HG02840 (cell line): Measurements from ENCODE around the gene UNC50.
"Not testable (repeated sequence)": the region's sequence is repeated elsewhere in the genome, so short reads cannot be mapped to it uniquely, and the experiment has no call there.

Experiments used
- ATAC-seq: cut with Tn5 transposase; IDR thresholded peaks from one replicate; pipeline ENCODE4 v1.9.1; 2021; ENCODE audit warnings: mild to moderate bottlenecking, moderate library complexity, moderate number of reproducible peaks; ENCODE audit not compliant: unreplicated experiment, low FRiP score

Gene UNC50

DNA sequence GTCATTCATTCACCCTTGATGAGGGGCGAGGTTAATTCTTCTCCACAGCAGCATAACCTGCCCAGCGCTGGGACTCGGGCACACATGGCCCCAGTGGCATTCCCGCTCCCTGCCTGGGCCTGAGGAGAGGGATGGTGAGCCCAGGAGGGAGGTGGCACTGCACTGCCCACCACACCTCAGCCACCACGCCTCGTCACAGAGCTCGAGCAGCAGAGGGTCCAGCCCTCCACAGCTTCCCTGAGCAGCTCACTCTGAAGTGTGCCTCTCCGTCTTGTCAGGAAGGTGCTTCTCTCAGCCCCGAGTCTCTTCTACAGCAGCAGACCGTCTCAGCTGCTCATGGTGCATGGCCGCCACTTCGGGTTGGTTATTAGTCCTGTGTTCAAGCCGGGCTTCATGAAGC is 35.0 kb upstream of the UNC50 start:
- no peak for ATAC-seq

- ATAC-seq: no peak
Measured at GRCh38 chr2:98576666-98577312, 31.6 kb upstream of the UNC50 start.

DNA sequence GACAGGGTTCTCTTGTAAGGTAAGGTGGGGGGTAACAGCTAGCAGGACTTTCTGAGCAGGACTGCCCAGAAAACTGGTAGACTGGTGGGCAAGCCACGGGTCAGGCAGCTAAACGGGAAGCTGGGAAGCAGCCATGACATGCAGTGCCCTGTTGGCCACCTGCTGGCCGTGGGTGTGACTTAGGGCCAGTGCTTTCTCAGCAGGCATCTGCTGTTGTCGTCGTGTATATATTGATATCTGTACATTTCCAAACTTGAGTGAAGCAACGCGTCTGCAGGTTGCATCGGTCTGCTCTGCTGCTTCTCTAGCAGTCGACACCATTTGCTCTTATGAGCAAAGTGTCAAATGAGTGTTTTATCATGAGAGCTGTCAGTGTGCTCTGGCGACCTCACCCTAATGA is 31.1 kb upstream of the UNC50 start:
- ATAC-seq: no peak

- ATAC-seq: no peak
Measured at GRCh38 chr2:98578231-98578630, 30.2 kb upstream of the UNC50 start.

DNA sequence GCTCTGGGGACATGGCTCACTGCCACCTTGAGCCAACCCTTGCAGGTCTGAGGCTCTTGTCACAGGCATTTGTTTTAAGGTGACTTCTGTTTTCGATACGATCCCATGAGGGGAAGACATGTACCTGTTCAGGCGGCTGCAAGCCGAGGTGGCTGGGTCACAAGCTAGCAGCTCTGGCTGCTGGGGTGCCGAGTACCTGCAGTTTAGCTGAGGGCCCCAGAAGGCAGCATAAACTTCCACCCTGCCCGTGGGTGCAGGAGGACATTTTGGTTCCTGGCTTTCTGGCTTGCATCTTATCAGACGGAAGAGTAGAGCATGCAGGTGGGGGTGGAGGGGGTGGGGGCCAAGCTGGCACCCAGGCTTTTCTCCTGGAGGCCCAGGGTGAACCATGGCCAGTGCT is 28.5 kb upstream of the UNC50 start:
- ATAC-seq: no peak

- no peak for ATAC-seq
Measured at GRCh38 chr2:98580656-98581284, 27.6 kb upstream of the UNC50 start.

DNA sequence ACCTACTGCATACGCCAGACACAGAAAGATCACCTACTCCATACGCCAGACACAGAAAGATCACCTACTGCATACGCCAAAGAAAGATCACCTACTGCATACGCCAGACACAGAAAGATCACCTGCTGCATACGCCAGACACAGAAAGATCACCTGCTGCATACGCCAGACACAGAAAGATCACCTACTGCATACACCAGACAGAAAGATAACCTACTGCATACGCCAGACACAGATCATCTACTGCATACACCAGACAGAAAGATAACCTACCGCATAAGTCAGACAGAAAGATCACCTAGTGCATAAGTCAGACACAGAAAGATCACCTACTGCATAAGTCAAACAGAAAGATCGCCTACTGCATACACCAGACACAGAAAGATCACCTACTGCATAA is 25.9 kb upstream of the UNC50 start:
- no peak for ATAC-seq

DNA sequence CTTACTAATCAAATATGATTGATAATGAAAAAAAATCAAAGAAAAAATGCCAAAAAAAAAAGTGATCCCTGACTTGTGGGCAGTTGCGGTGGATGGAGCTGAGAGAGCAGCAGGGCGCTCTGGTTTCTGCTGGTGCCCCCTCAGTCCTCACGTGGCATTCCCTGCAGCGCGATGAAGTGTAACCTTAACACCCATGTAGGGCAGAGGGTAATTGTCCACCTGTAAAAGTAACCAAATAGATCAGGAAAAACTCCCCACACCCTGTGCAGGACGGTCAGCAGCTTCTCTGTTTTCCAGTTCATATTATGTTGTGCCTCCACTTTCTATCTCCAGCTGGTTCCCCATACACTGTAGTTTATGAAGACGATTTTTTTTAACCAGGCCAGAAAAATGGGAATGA is 25.1 kb upstream of the UNC50 start:
- ATAC-seq: no peak

- no peak for ATAC-seq
Measured at GRCh38 chr2:98583816-98584618, 24.4 kb upstream of the UNC50 start.

GRCh38 chr2:98585386-98585785 is 23.0 kb upstream of the UNC50 start:
- no peak for ATAC-seq

DNA sequence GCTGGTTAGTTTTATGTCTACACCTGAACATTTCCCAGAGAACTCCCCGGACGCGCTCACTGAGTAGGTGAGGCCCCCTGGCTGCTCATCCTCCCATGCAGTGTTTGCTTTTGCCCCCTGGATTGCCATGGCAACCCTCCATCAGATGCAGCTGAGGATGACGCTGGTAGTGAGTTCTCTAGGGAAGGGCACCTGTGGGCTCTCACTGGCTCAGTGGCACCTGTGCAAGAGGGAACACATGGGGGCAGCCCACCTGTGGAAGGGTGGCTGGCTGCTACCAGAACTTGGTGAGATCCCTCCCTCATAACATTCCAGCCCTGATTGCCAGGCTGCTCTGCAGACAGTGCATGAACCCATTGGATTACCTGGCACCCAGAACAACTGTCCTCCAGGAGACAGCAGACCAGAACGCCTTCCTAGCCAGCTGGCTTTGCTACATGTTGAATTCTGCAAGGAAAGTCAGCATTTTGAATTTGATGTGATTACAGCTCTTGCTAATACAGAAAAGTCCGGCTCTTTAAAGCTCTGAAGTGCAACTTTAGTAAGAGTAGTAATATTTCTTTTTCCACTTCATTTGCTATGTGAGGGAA is 21.7 kb upstream of the UNC50 start:
- no peak for ATAC-seq

GRCh38 chr2:98588880-98589431 is 19.4 kb upstream of the UNC50 start:
- ATAC-seq: no peak

DNA sequence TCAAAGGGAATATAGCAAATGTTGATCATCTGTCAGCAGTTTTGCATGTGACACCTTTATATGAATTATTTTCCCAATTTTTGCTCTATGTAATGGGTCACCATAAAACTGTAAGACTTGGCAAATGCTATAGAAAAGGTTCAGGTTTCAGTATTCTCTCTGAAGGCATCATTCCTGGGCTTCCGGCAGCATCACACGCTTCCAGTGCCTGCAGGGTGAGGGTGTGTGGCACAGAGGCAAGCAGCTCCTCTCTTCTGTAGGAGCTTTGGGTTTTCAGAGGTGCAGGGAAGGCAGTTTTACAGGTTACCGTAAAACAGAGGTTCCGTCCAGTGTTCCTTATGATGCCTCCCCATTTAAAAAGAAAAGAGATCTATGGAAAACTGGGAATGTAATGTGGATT is 18.9 kb upstream of the UNC50 start:
- ATAC-seq: no peak

GRCh38 chr2:98592565-98592964 is 15.8 kb upstream of the UNC50 start:
- no peak for ATAC-seq

- not testable (repeated sequence) for ATAC-seq
Measured at GRCh38 chr2:98594665-98595064, 13.7 kb upstream of the UNC50 start.

- ATAC-seq: no peak
Measured at GRCh38 chr2:98598781-98599428, 9.5 kb upstream of the UNC50 start.

DNA sequence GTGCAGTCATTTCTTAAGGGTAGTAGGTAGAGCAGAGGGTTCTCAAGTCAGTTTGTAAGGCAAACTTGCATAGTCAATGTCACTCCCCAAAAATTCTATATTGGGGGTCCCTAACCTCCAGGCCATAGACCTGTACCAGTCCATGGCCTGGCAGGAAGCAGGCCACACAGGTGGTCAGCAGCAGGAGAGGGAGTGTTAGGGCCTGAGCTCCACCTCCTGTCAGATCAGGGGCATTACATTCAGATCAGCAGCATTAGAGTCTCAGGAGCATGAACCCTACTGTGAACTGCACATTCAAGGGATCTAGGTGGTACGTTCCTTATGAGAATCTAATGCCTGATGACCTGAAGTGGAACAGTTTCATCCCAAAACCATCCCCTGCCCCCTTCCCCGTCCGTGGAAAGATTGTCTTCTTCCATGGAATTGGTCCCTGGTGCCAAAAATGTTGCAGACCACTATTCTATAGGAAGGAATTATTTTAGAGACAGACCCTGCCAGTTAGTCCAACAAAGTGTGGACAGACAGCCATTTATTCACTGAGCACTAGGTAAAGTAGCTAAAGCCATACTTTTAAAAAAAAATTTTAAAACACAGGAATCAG is 6.8 kb upstream of the UNC50 start:
- peak; percentile 55 for ATAC-seq

- ATAC-seq: no peak
Measured at GRCh38 chr2:98604547-98604946, 3.8 kb upstream of the UNC50 start.

GRCh38 chr2:98605076-98605475 is 3.3 kb upstream of the UNC50 start:
- no peak for ATAC-seq

GRCh38 chr2:98606431-98606830 is 2.0 kb upstream of the UNC50 start:
- no peak for ATAC-seq
